Peyer's patch (tissue), 4 donors: Measurements from ENCODE around the gene PROK2. TPM values are rescaled to one million over a fixed set of nuclear protein-coding genes. Genes with fewer than 3 reads are reported as not detected.

ENCODE experiments used
- DNase-seq, 3 donors: peaks; one replicate each; pipeline ENCODE4 v3.0.0-alpha.2; 2017 to 2019
- H3K27ac ChIP-seq, 4 donors: fragments of 200-600 bp; sonication (generic); one replicate each; pipeline ENCODE4 v1.5.1; 2016 to 2019
- H3K27me3 ChIP-seq, 2 donors: fragments of 200-600 bp; sonication (generic); one replicate each; pipeline ENCODE4 v1.5.1; 2019
- H3K36me3 ChIP-seq, 3 donors: fragments of 200-600 bp; sonication (generic); one replicate each; pipeline ENCODE4 v1.5.1; 2016 to 2019
- H3K4me1 ChIP-seq, 4 donors: fragments of 200-600 bp; sonication (generic); one replicate each; pipeline ENCODE4 v1.5.1; 2016 to 2019
- H3K4me3 ChIP-seq, 4 donors: fragments of 200-600 bp; sonication (generic); 1 replicate in 3 of 4; 2 replicates in 1 of 4; pipeline ENCODE4 v1.5.1; 2016 to 2019; ENCODE audit warnings: mild to moderate bottlenecking in 1 of 4
- H3K9me3 ChIP-seq, 4 donors: fragments of 200-600 bp; sonication (generic); one replicate each; pipeline ENCODE4 v1.5.1; 2016 to 2019; ENCODE audit warnings: mild to moderate bottlenecking in 1 of 4
- CTCF ChIP-seq, 6 experiments: fragments of 450-650 bp in 4 of 6; fragments of 200-600 bp in 2 of 6; sonication (generic) in 1 of 6; IDR thresholded peaks; one replicate each; pipeline ENCODE4 v1.5.1; 2017 to 2019; ENCODE audit warnings: antibody characterized with exemption in 6 of 6, mild to moderate bottlenecking in 3 of 6, moderate library complexity in 1 of 6
- POLR2A ChIP-seq, 2 donors: fragments of 450-650 bp; IDR thresholded peaks; one replicate each; pipeline ENCODE4 v1.5.1; 2017; ENCODE audit warnings: antibody characterized with exemption in 2 of 2, mild to moderate bottlenecking in 2 of 2, moderate library complexity in 2 of 2
- total RNA-seq, 4 donors: library from RNA; depleted of rRNA; stranded (reverse); fragments of >200 nt; gene quantifications; one replicate each; pipeline ENCODE4 v1.1.0, GENCODE V29; 2016

The PROK2 gene
- total RNA-seq, 4 donors from 2014 or later: not detected

- Histone ChIP-seq H3K27me3 (no peaks in the 10 kb centered on the region), H3K4me3 (no peak overlapping the region), H3K4me1 (no peaks in the 10 kb centered on the region), H3K9me3 (no peaks in the 10 kb centered on the region), H3K27ac (no peak overlapping the region), H3K36me3 (no peaks in the 10 kb centered on the region)
- no peak for DNase-seq
- no peak for TF ChIP-seq CTCF (IDR thresholded peaks at IDR 0.05)
- TF ChIP-seq POLR2A (IDR thresholded peaks at IDR 0.05): no peak
Observed at GRCh38 chr3:71809321-71810026, 24.5 kb upstream of the PROK2 start.

GRCh38 chr3:71806736-71807135 lies 21.8 kb upstream of the PROK2 start:
- H3K4me3 ChIP-seq: no peak overlapping the region
- DNase-seq: no peak
- H3K36me3 ChIP-seq: no peaks in the 10 kb centered on the region
- H3K9me3 ChIP-seq: no peaks in the 10 kb centered on the region
- H3K27me3 ChIP-seq: no peaks in the 10 kb centered on the region
- no peaks in the 10 kb centered on the region for H3K4me1 ChIP-seq
- TF ChIP-seq CTCF (IDR thresholded peaks at IDR 0.05) (no peak), POLR2A (IDR thresholded peaks at IDR 0.05) (no peak)
- H3K27ac ChIP-seq: no peak overlapping the region

- H3K9me3 ChIP-seq: no peaks in the 10 kb centered on the region
- no peaks in the 10 kb centered on the region for H3K27me3 ChIP-seq
- TF ChIP-seq CTCF (IDR thresholded peaks at IDR 0.05): no peak
- TF ChIP-seq POLR2A (IDR thresholded peaks at IDR 0.05): no peak
- H3K4me1 ChIP-seq: no peaks in the 10 kb centered on the region
- no peaks in the 10 kb centered on the region for H3K36me3 ChIP-seq
- no peak for DNase-seq
- no peak overlapping the region for H3K4me3 ChIP-seq
- H3K27ac ChIP-seq: no peak overlapping the region
Observed at GRCh38 chr3:71805691-71806090, 20.7 kb upstream of the PROK2 start.

GRCh38 chr3:71805199-71805598 lies 20.3 kb upstream of the PROK2 start:
- no peaks in the 10 kb centered on the region for H3K36me3 ChIP-seq
- H3K4me1 ChIP-seq: no peaks in the 10 kb centered on the region
- H3K9me3 ChIP-seq: no peaks in the 10 kb centered on the region
- H3K4me3 ChIP-seq: no peak overlapping the region
- no peak for TF ChIP-seq CTCF (IDR thresholded peaks at IDR 0.05)
- no peak for TF ChIP-seq POLR2A (IDR thresholded peaks at IDR 0.05)
- H3K27ac ChIP-seq: no peak overlapping the region
- no peaks in the 10 kb centered on the region for H3K27me3 ChIP-seq
- DNase-seq: no peak

- H3K27ac ChIP-seq: no peak overlapping the region
- TF ChIP-seq CTCF (IDR thresholded peaks at IDR 0.05) (no peak), POLR2A (IDR thresholded peaks at IDR 0.05) (no peak)
Observed at GRCh38 chr3:71803248-71803647, 18.3 kb upstream of the PROK2 start.

GRCh38 chr3:71801986-71802385 lies 17.0 kb upstream of the PROK2 start:
- no peak for DNase-seq
- no peaks in the 10 kb centered on the region for H3K27me3 ChIP-seq
- H3K9me3 ChIP-seq: no peaks in the 10 kb centered on the region
- TF ChIP-seq POLR2A (IDR thresholded peaks at IDR 0.05) (no peak), CTCF (IDR thresholded peaks at IDR 0.05) (no peak)
- H3K27ac ChIP-seq: no peak overlapping the region
- no peaks in the 10 kb centered on the region for H3K36me3 ChIP-seq
- H3K4me1 ChIP-seq: no peaks in the 10 kb centered on the region
- no peak overlapping the region for H3K4me3 ChIP-seq

More at GRCh38 chr3:71803248-71803647, 18.3 kb upstream of the PROK2 start:
- no peak for DNase-seq
- H3K9me3 ChIP-seq: no peaks in the 10 kb centered on the region
- no peak overlapping the region for H3K4me3 ChIP-seq
- H3K36me3 ChIP-seq: no peaks in the 10 kb centered on the region
- H3K4me1 ChIP-seq: no peaks in the 10 kb centered on the region
- no peaks in the 10 kb centered on the region for H3K27me3 ChIP-seq
